Ishikawa (cell line): Measurements from ENCODE around the gene ATP11C.

Experiments used
- CEBPB ChIP-seq: IDR thresholded peaks from 2 replicates; pipeline ENCODE4 v1.6.1; 2012
- CREB1 ChIP-seq: IDR thresholded peaks from 2 replicates; pipeline ENCODE4 v1.6.1; 2012; ENCODE audit warnings: low read depth
- EP300 ChIP-seq: IDR thresholded peaks from 2 replicates; pipeline ENCODE4 v1.6.1; 2012; ENCODE audit warnings: borderline replicate concordance
- MAX ChIP-seq: IDR thresholded peaks from 2 replicates; pipeline ENCODE4 v1.6.1; 2012
- NFIC ChIP-seq: IDR thresholded peaks from 2 replicates; pipeline ENCODE4 v1.6.1; 2012
- RAD21 ChIP-seq: IDR thresholded peaks from 2 replicates; pipeline ENCODE4 v1.6.1; 2012; ENCODE audit warnings: low read depth
- REST ChIP-seq: IDR thresholded peaks from 2 replicates; pipeline ENCODE4 v1.6.1; 2012; ENCODE audit warnings: low read depth, mild to moderate bottlenecking
- TCF12 ChIP-seq: IDR thresholded peaks from 2 replicates; pipeline ENCODE4 v1.6.1; 2012; ENCODE audit warnings: low read depth
- USF1 ChIP-seq: IDR thresholded peaks from 2 replicates; pipeline ENCODE4 v1.6.1; 2012
- YY1 ChIP-seq: IDR thresholded peaks from 2 replicates; pipeline ENCODE4 v1.6.1; 2012; ENCODE audit warnings: low read depth
- ZBTB7A ChIP-seq: IDR thresholded peaks from 2 replicates; pipeline ENCODE4 v1.6.1; 2012; ENCODE audit warnings: low read depth

- TF ChIP-seq RAD21 (no peak), REST (no peak), USF1 (no peak), CEBPB (no peak), EP300 (no peak), YY1 (no peak), NFIC (no peak), ZBTB7A (no peak), MAX (no peak), TCF12 (no peak), CREB1 (no peak)
Measured at GRCh38 chrX:139892512-139892911, 40.3 kb downstream of the ATP11C start.
